HAP-1 (cell line): ENCODE measurements around the gene SETD3.

Experiments
- DNase-seq, 2 experiments: peaks; one replicate each; pipeline ENCODE4 v3.0.0-alpha.2; 2016 to 2020; ENCODE audit warnings: low spot score in 2 of 2
- H3K27me3 ChIP-seq: fragments of 250-450 bp; sonication (Bioruptor Pico); 2 replicates; pipeline ENCODE4 v1.5.1; 2020; ENCODE audit warnings: low read depth, mild to moderate bottlenecking, moderate library complexity
- H3K36me3 ChIP-seq: fragments of 250-450 bp; sonication (Bioruptor Pico); replicated peaks from 2 replicates; pipeline ENCODE4 v1.5.1; 2020; ENCODE audit warnings: mild to moderate bottlenecking
- H3K4me1 ChIP-seq: fragments of 250-450 bp; sonication (Bioruptor Pico); 2 replicates; pipeline ENCODE4 v1.5.1; 2020; ENCODE audit warnings: mild to moderate bottlenecking
- H3K4me3 ChIP-seq: fragments of 250-450 bp; sonication (Bioruptor Pico); 2 replicates; pipeline ENCODE4 v1.5.1; 2020; ENCODE audit warnings: mild to moderate bottlenecking, moderate library complexity
- H3K9me3 ChIP-seq: fragments of 250-450 bp; sonication (Bioruptor Pico); 2 replicates; pipeline ENCODE4 v1.5.1; 2020; ENCODE audit warnings: mild to moderate bottlenecking, moderate library complexity
- in situ Hi-C: fragments of 300-500 bp; cut with MboI; formaldehyde crosslinking; loops from 3 replicates; pipeline ENCODE4 v1.14.3; 2020; ENCODE audit warnings: low sequenced_read_pairs, inconsistent platforms, mixed read lengths

SETD3 gene

DNA sequence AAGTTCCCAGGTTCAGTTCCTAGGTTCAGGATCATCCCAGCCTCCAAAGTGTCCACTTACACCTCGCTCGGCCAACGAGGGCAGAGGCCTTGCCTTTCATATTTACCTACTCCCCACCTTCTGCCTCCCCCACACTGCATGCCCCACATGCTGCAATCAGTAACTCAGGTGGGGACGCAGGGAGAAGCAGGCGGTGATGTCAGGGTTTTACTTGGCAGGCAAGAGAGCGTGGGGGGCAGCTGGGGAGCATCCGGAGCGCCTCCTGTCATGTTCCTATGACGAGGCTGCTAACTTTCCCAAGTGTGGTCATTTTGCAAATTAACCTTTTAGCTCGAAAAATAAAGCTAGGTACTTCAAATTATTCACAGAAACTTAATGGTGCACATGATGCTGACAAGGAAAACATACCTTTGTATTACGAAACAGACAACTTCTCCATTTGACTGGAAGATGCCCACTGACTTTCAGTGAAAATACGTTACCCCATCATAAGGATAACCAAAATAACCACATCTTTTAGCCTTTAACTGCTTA, 53.8 kb downstream of the SETD3 start:
- Histone ChIP-seq H3K36me3 (peaks cover 16% of the 10 kb centered on the region), H3K4me1 (peaks cover 7% of the 10 kb centered on the region), H3K9me3 (no peaks in the 10 kb centered on the region; the same call in 1 of the 2 replicates), H3K27me3 (no peaks in the 10 kb centered on the region), H3K4me3 (no peak overlapping the region)
- in situ Hi-C loops = no loop called here
- DNase-seq = no peak

DNA sequence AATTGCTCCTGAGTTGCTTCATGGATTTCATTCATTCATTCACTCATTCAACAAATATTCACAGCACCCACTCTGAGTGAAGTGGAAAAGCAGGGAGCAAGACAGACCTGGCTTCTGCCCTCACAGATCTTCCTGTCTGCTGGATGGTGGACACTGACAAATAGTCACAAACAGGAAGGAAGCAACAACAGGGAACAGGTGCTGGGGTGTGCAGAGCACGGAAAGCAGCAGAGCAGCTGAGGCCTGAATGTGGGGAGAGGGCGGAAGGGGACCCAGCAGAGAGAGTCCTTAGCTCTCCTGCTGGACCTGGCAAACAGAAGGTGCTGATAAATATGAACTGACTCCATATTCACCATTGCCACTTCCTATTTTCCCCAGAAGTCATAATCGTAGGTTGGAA, 54.4 kb downstream of the SETD3 start:
- H3K36me3 ChIP-seq = peaks cover 16% of the 10 kb centered on the region
- in situ Hi-C loops = no loop called here

DNA sequence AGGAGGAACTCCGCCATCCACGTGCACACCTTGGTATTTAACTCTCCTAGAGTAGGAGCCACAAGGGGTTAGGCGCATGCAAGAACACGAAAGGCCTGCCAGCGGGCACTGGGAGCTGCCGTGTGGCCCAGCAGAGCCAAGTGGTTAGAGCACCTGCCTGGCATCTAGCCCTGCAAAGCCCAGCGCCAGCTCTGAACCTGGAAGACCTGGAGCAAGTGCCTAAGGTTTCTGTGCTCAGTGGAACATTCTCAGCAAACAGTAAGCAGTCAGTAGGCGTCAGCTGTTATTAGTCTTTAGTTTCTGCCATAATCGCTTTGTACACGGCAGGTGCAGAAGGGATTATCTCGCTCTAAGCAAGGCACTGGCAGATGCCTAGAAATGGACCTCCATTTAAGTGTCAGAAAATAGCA, 55.4 kb downstream of the SETD3 start:
- Histone ChIP-seq H3K9me3 (no peaks in the 10 kb centered on the region; the same call in 1 of the 2 replicates), H3K4me3 (no peak overlapping the region)
- in situ Hi-C loops = no loop called here

More for the DNA sequence above, 54.4 kb downstream of the SETD3 start:
- no peak for DNase-seq
- Histone ChIP-seq H3K4me1 (peaks cover 7% of the 10 kb centered on the region), H3K4me3 (no peak overlapping the region), H3K9me3 (no peaks in the 10 kb centered on the region; the same call in 1 of the 2 replicates), H3K27me3 (no peaks in the 10 kb centered on the region)

DNA sequence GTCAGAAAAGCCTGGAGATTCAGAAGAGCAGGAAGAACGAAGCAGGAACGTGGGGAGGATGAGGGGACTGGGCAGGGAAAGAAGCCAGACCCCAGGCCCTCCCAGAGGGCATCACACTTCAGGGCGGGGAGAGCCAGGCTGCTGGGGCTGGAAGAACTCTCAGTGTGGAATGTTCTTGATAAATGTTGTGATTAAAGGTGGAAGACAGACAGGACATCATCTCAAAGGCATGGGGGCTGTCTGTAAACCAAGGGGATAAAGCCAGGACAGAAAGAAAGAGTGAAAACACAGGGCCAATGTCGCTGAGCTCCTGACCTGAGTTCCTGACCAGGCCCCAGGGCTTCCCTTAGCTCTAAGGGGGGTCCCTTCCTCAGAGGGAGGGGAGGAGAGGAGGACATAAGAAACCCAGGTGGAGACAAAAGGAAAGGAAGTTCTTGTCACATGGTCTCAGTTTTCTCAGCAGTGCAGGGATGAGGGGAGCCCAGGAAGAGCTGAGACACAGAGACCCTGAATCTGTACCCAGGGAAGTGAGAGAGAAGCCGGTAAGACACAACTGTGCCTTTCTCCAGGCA, 56.3 kb downstream of the SETD3 start:
- no peaks in the 10 kb centered on the region for H3K27me3 ChIP-seq
- in situ Hi-C loops = no loop called here
- H3K4me1 ChIP-seq = peaks cover 7% of the 10 kb centered on the region
- H3K9me3 ChIP-seq = no peaks in the 10 kb centered on the region; the same call in 1 of the 2 replicates
- no peak overlapping the region for H3K4me3 ChIP-seq
- peaks cover 9% of the 10 kb centered on the region for H3K36me3 ChIP-seq
- DNase-seq = no peak

More for the DNA sequence above, 55.4 kb downstream of the SETD3 start:
- Histone ChIP-seq H3K27me3 (no peaks in the 10 kb centered on the region), H3K4me1 (peaks cover 7% of the 10 kb centered on the region), H3K36me3 (peaks cover 12% of the 10 kb centered on the region)
- no peak for DNase-seq

DNA sequence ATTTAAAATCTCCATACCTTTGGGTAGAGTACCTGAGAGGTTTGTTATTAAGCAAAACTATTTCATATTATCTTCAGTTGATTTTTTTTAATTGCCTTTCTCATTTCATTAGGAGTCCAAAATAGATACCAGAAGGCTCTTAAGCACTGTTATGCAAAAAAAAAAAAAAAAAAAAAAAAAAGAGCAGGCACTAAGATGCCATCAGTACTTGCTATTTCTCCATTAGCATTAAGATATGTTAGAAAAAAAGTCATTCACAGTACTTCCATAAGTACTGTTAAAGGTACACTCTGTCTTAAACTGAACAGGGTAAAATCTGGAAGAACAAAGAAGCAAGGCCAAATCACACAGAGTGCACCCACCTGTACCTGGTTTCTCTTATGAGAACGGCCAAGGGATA, 57.2 kb downstream of the SETD3 start:
- H3K9me3 ChIP-seq = no peaks in the 10 kb centered on the region
- no peaks in the 10 kb centered on the region for H3K27me3 ChIP-seq
- in situ Hi-C loops = no loop called here
- no peak overlapping the region for H3K4me3 ChIP-seq
- DNase-seq = no peak
- H3K4me1 ChIP-seq = peaks cover 7% of the 10 kb centered on the region
- H3K36me3 ChIP-seq = peaks cover 3% of the 10 kb centered on the region

DNA sequence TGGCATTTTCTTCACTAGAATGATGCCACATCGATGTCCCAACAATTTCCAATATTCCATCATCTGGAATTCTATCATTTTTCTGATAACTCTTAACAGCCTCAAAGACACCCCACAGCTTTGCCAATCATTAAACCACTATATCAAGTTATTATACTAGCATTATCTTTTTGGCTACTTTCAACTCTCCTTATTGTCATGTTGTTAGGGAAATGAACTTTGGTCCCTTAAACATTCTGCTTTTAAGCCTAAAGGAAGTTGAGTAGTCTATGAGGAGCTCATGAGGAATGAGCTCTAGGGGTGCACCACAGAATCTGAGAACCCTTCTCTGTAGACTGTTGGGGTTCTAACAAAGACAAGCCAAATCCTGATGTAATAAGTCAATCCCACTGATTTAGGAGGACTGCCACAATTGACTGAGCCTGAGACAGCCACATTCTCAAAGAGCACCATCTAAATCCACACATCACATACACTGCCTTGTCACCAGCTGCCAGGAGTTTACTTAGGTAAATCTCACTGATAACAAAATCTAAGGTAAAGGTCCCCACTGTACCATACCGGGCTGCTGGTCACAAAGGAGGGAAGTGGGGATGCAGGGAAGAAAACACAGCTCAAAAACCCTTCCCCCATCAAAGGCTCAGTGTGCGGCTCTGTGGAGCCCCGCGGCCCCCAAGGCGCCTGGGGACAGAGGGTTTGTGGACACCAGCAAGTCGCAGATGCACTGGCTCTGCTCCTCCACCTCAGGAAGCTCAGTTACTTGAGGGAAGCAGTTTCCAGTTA, 58.2 kb downstream of the SETD3 start:
- DNase-seq = no peak
- Histone ChIP-seq H3K9me3 (no peaks in the 10 kb centered on the region), H3K27me3 (no peaks in the 10 kb centered on the region), H3K4me1 (peaks cover 7% of the 10 kb centered on the region), H3K36me3 (peaks cover 3% of the 10 kb centered on the region), H3K4me3 (no peak overlapping the region)
- in situ Hi-C loops = no loop called here

DNA sequence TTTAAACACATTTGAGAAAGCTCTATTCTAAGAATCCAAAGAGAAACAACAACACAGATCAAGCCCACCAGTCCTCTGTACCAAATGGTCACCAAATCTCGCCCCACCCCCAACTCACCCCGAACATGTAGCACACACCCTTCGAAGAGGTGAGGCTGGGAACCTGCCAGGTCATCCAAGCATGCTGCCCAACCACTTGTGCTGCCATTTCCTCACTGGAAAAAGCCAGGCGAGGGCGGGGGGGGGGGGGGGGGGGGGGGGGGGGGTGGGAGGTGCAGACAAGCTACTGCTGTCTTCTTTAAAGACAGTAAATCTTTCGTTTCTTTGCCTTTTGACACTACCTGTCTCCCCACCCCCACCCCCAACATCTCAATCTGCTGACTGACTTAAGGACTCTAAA, 59.9 kb downstream of the SETD3 start:
- no peak for DNase-seq
- H3K9me3 ChIP-seq = no peaks in the 10 kb centered on the region

DNA sequence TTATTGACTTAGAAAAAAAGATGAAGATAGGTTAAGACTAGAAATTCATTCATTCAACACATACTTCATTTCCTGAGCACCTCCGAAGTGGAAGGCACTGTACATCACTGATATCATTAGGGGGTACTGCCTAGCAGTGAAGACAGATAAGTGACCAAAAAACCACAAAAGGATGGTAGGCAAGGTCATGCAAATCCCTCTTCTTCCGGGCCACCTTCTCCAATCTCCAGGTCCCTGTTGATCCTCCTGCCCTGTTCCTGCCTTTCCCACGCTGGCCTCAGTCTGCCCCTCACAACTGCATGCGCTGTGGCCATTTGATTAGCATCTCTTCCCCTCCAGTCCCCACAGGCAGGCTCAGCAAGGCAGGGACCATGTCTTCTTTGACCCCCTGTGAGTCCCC, 60.8 kb downstream of the SETD3 start:
- peaks cover 7% of the 10 kb centered on the region for H3K4me1 ChIP-seq
- no peak overlapping the region for H3K4me3 ChIP-seq
- H3K9me3 ChIP-seq = no peaks in the 10 kb centered on the region
- in situ Hi-C loops = loop anchor here (10.0 kb wide), 1 partner anchor 95 kb away; no protein-coding TSS in a partner anchor
- no peaks in the 10 kb centered on the region; the same call in 1 of the 2 replicates for H3K36me3 ChIP-seq
- DNase-seq = no peak
- H3K27me3 ChIP-seq = no peaks in the 10 kb centered on the region

More for the DNA sequence above, 59.9 kb downstream of the SETD3 start:
- Histone ChIP-seq H3K36me3 (no peaks in the 10 kb centered on the region; the same call in none of the 2 replicates), H3K27me3 (no peaks in the 10 kb centered on the region), H3K4me3 (no peak overlapping the region), H3K4me1 (peaks cover 1% of the 10 kb centered on the region)
- in situ Hi-C loops = no loop called here

DNA sequence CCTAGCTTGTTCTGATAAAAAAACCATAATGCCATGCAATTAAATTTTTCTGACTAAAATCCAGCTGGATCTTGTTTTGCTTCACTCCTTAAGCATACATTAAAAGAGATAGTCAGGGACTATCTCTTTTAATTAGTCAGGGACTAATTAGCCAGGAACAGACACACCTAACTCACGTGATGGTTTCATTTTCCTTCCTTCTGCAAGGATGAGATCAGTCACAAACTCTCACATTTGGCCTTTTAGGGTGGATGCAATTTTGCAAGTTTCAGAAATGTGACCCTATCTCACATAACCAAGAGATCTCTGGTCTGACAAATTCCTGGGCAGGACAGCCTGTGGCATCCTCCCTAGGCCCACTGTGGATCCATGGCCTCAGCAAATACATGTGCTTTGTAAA, 62.4 kb downstream of the SETD3 start:
- DNase-seq = no peak
- peaks cover 22% of the 10 kb centered on the region for H3K4me1 ChIP-seq
- in situ Hi-C loops = loop anchor here (10.0 kb wide), 1 partner anchor 93 kb away; no protein-coding TSS in a partner anchor
- no peaks in the 10 kb centered on the region for H3K27me3 ChIP-seq
- H3K36me3 ChIP-seq = no peaks in the 10 kb centered on the region
- H3K4me3 ChIP-seq = no peak overlapping the region
- H3K9me3 ChIP-seq = no peaks in the 10 kb centered on the region

DNA sequence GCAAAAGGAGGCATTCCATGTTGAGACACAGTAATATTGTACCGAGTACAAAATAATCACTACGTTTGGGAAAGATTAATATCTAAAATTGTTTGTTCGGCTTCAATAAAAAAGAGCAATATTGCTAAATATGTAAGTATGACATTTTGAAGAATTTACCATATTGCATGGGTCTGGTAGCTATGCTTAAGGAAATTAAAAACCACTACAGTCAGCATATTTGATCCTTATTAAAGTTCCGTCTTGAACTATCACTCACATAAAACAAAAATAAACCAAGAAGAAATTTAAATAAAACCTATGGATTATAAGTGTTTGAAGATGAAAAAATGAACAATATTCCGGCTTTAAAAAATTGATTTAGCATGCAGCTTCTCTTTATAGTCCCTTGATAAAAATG, 63.8 kb downstream of the SETD3 start:
- Histone ChIP-seq H3K9me3 (no peaks in the 10 kb centered on the region), H3K4me3 (no peak overlapping the region), H3K4me1 (peaks cover 32% of the 10 kb centered on the region), H3K27me3 (no peaks in the 10 kb centered on the region), H3K36me3 (no peaks in the 10 kb centered on the region)
- no peak for DNase-seq
- in situ Hi-C loops = loop anchor here (10.0 kb wide), 1 partner anchor 92 kb away; no protein-coding TSS in a partner anchor

DNA sequence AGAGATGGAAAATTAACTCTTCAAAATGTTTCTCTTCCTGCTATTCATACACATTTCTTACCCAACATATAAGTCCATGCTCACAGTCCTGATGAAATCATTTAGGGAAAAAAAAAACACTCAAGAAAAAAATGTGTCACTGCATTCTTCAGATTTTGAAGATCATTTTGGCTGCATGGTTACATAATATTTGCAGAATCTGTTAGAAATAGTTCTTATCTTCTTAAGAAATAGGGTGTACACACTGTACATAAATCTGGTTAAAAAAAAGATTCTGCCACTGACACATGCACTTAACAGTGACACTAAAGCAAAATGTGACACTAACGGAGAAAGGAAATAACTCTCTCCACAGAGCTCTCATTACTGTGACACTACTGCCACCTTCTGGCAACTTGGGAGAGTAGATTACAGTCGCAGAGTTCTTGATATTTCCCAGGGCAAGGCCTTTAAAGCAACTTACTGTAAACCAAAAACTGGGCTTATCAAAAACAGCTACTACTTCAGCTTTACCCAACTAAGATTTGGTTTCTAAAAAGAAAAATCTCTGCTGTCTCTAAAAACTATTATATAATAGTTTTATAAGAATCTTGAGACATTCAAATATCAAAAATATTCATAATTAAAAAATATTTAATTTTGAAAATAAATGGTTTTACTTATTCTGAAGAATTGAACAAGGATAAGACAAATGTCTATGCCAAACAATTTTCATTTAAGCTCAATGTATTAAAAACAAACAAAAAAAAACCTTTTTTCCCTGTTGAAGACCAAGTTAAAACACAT, 65.0 kb downstream of the SETD3 start:
- H3K36me3 ChIP-seq = no peaks in the 10 kb centered on the region
- H3K9me3 ChIP-seq = no peaks in the 10 kb centered on the region
- DNase-seq = peak; percentile 75 to 86
- H3K4me1 ChIP-seq = peaks cover 32% of the 10 kb centered on the region
- H3K4me3 ChIP-seq = no peak overlapping the region
- in situ Hi-C loops = loop anchor here (10.0 kb wide), 1 partner anchor 91 kb away; no protein-coding TSS in a partner anchor
- H3K27me3 ChIP-seq = no peaks in the 10 kb centered on the region

DNA sequence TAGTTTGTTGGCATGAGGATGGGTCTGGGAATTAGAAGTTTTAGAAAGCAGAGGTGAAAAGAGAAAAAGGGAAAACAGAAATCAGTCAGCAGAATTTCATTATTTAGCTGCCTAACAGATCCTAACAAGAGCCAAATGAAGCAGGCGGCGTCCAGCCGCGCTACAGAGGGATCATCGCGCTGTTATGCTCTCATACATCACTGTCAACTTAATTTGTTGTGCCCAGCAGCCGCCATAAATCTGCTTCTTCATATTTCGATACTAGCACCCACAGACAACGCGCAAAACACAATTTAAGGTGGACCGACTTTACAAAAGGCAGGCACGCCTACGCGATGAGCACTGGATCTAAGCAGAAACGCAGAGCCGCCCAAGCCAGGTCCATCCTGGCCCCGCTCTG, 66.7 kb downstream of the SETD3 start:
- Histone ChIP-seq H3K4me3 (peak overlapping the region; percentile 1; the same call in 1 of the 2 replicates), H3K27me3 (no peaks in the 10 kb centered on the region), H3K36me3 (no peaks in the 10 kb centered on the region), H3K4me1 (peaks cover 32% of the 10 kb centered on the region), H3K9me3 (no peaks in the 10 kb centered on the region)
- in situ Hi-C loops = loop anchor here (10.0 kb wide), 1 partner anchor 89 kb away; no protein-coding TSS in a partner anchor
- peak; percentile 18 to 35 for DNase-seq

DNA sequence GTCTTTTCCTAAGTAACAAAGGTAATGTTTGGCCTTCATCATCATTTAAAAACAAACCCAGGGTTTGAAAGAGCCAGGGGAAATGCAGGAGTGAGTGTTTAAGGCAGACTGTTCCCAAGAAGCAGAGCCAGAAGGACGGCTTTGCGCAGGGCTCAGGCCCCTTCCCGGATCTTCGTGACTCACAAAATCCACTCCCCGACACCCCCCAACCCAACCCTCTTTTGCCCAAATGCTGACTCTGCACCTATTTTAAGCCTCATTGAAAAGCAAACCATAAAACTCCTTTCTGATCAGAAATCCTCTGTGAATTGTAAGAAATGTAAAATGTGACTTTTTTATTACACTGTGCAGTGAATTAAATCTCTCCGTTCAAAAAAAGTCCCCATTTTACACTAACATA, 67.5 kb downstream of the SETD3 start:
- in situ Hi-C loops = loop anchor here (10.0 kb wide), 1 partner anchor 88 kb away; no protein-coding TSS in a partner anchor
- Histone ChIP-seq H3K4me1 (peaks cover 32% of the 10 kb centered on the region), H3K4me3 (no peak overlapping the region), H3K9me3 (no peaks in the 10 kb centered on the region), H3K36me3 (no peaks in the 10 kb centered on the region), H3K27me3 (no peaks in the 10 kb centered on the region)
- DNase-seq = peak; percentile 77 to 85
